ENCODE measurements around the gene NCKAP1. TPM values are rescaled to one million over a fixed set of nuclear protein-coding genes. Genes with fewer than 3 reads are reported as not detected.

Gene NCKAP1, protein sequence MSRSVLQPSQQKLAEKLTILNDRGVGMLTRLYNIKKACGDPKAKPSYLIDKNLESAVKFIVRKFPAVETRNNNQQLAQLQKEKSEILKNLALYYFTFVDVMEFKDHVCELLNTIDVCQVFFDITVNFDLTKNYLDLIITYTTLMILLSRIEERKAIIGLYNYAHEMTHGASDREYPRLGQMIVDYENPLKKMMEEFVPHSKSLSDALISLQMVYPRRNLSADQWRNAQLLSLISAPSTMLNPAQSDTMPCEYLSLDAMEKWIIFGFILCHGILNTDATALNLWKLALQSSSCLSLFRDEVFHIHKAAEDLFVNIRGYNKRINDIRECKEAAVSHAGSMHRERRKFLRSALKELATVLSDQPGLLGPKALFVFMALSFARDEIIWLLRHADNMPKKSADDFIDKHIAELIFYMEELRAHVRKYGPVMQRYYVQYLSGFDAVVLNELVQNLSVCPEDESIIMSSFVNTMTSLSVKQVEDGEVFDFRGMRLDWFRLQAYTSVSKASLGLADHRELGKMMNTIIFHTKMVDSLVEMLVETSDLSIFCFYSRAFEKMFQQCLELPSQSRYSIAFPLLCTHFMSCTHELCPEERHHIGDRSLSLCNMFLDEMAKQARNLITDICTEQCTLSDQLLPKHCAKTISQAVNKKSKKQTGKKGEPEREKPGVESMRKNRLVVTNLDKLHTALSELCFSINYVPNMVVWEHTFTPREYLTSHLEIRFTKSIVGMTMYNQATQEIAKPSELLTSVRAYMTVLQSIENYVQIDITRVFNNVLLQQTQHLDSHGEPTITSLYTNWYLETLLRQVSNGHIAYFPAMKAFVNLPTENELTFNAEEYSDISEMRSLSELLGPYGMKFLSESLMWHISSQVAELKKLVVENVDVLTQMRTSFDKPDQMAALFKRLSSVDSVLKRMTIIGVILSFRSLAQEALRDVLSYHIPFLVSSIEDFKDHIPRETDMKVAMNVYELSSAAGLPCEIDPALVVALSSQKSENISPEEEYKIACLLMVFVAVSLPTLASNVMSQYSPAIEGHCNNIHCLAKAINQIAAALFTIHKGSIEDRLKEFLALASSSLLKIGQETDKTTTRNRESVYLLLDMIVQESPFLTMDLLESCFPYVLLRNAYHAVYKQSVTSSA
- 5.4 and 5.6 TPM in 2 replicates for total RNA-seq (2013; cell fraction: nucleolus; rRNA removed)
- 0.71 and 1.5 TPM in 2 replicates for total RNA-seq (2014; rRNA removed)
- 1.1 and 1.3 TPM in 2 replicates for total RNA-seq (2014; rRNA removed; fragmentation: Illumina TruSeq; extraction: Trizol)
- total RNA-seq (2021), result 0.93 and 1.3 TPM in 2 replicates
- polyA plus RNA-seq (2011; ENCODE audit: low read depth), result 0.93 TPM
- polyA plus RNA-seq (2011; rRNA removed), result 0.09 and 0.11 TPM in 2 replicates
- 0.02 TPM in 1 of 2 replicates, not detected in the other for polyA plus RNA-seq (2011; cell fraction: cytosol; rRNA removed)
- not detected in 2 replicates for polyA plus RNA-seq (2011; cell fraction: nucleus; rRNA removed)
- 1.6 and 1.8 TPM in 2 replicates for polyA plus RNA-seq (2012)
- polyA plus RNA-seq (2014; fragmentation: Illumina TruSeq; extraction: Trizol), result 0.82 and 0.93 TPM in 2 replicates
- under 1 TPM; 0.31 to 0.37 TPM for polyA plus RNA-seq (2014; fragmentation: Nextera tagmentation; extraction: Ambion mirVana)
- polyA plus RNA-seq (2014; rRNA removed), result 0.55 and 0.61 TPM in 2 replicates
- under 1 TPM; 0.30 to 0.48 TPM for polyA plus RNA-seq (2016; fragmentation: Nextera tagmentation; extraction: Ambion mirVana)
- polyA minus RNA-seq (2011; rRNA and poly(A)+ RNA removed), result 0.07 TPM in 1 of 2 replicates, not detected in the other
- 0.40 and 4.8 TPM in 2 replicates for polyA minus RNA-seq (2011; cell fraction: cytosol; rRNA and poly(A)+ RNA removed)
- polyA minus RNA-seq (2011; cell fraction: nucleus; rRNA and poly(A)+ RNA removed), result 0.38 and 0.60 TPM in 2 replicates
- percentile 30 among the genes with signal in this experiment for Bru-seq, nascent RNA
- percentile 28 among the genes with signal in this experiment for BruChase-seq, experiment 1, labeled RNA remaining after a 6-hour chase
- percentile 31 among the genes with signal in this experiment for BruChase-seq, experiment 2, labeled RNA remaining after a 2-hour chase
- long read RNA-seq, experiment 1, result 0 reads
- long read RNA-seq, experiment 2, partial matches to known transcripts, result 1 of 1 reads
- long read RNA-seq, experiment 2, other reads (novel, unspliced or antisense), result 0 of 1 reads

- in situ Hi-C loops (cut with MboI), result no loop called here
- no peaks in the 10 kb centered on the region for H3K9me3 ChIP-seq (replicated peaks; ENCODE audit: control insufficient read depth, insufficient read depth, low read length)
- WGBS (ENCODE audit: insufficient coverage, insufficient replicate concordance, low lambda C conversion rate, missing lambda C conversion rate), result 6% methylated on average over 35 of the region's 68 CpGs
- peak within 1 kb of the TSS; percentile 54 for H3K9ac ChIP-seq (ENCODE audit: control insufficient read depth, insufficient read depth, low read length)
- SMC1A ChIA-PET (ENCODE audit: uncharacterized antibody, unreplicated experiment), result interaction anchor here (0.8 to 1.0 kb wide), 2 partner anchors 12 to 17 kb away, joined by 3 read pairs; no protein-coding TSS in a partner anchor
- BruUV-seq (replicated peaks), result no TSS peak
- peaks cover 13% of the 10 kb centered on the region; the same call in 1 of the 2 replicates for H3K4me1 ChIP-seq (ENCODE audit: control insufficient read depth, insufficient read depth, low read length)
- peak; percentile 94 for ATAC-seq
- peak within 1 kb of the TSS; percentile 96 for H3K4me2 ChIP-seq (ENCODE audit: control insufficient read depth, insufficient read depth)
- no peak for FAIRE-seq
- DNase-seq (ENCODE audit: low read depth, low spot score), result no peak
- POLR2A ChIA-PET, result no interaction called here
- H3K27me3 ChIP-seq (replicated peaks in 1 of 2; ENCODE audit: control insufficient read depth in 2 of 2, insufficient read depth in 2 of 2, low read length in 1 of 2), result peaks cover 6 to 8% of the 10 kb centered on the region in 2 experiments; a peak in 3 of 4 replicates
- intact Hi-C loops (cut with micrococcal nuclease; ENCODE audit: unreplicated experiment), result loop anchor here (5.0 kb wide), 1 partner anchor 94 kb away; no protein-coding TSS in a partner anchor
- H3K4me3 ChIP-seq, result peak within 1 kb of the TSS; percentile 83
- H4K20me1 ChIP-seq (ENCODE audit: control insufficient read depth, insufficient read depth), result no peaks in the 10 kb centered on the region
- H3K36me3 ChIP-seq (ENCODE audit: control insufficient read depth in 2 of 2, insufficient read depth in 2 of 2, low read length in 1 of 2), result no peaks in the 10 kb centered on the region
- H3K79me2 ChIP-seq (ENCODE audit: control insufficient read depth, insufficient read depth, low read length), result no peaks in the 10 kb centered on the region
- RAD21 ChIA-PET (ENCODE audit: unreplicated experiment), result no interaction called here
- CTCF ChIA-PET, result interaction anchor here (0.8 to 1.0 kb wide), 3 partner anchors 13 to 39 kb away, joined by 3 to 5 read pairs (median 5); no protein-coding TSS in a partner anchor
- no peak within 1 kb of the TSS for H3K27ac ChIP-seq (ENCODE audit: control insufficient read depth, insufficient read depth)
- peak within 1 kb of the TSS; percentile 72 for H2AFZ ChIP-seq (ENCODE audit: control insufficient read depth, low read depth, low read length)
- TF ChIP-seq IKZF1 (conservative IDR thresholded peaks at IDR 0.05), result 0 out of 2 replicates have a peak, but pooled peaks have one; percentile 19
- TF ChIP-seq YY1 (IDR thresholded peaks at IDR 0.05; ENCODE audit: low read depth, low read length), result peak; percentile 48; the same call in 1 of the 2 replicates
- peak; percentile 58 to 86; a peak in 3 of 4 replicates for TF ChIP-seq BHLHE40 (IDR thresholded peaks at IDR 0.05; ENCODE audit: borderline replicate concordance in 1 of 2, low read depth in 2 of 2, low read length in 1 of 2)
- TF ChIP-seq, protein P1, sequence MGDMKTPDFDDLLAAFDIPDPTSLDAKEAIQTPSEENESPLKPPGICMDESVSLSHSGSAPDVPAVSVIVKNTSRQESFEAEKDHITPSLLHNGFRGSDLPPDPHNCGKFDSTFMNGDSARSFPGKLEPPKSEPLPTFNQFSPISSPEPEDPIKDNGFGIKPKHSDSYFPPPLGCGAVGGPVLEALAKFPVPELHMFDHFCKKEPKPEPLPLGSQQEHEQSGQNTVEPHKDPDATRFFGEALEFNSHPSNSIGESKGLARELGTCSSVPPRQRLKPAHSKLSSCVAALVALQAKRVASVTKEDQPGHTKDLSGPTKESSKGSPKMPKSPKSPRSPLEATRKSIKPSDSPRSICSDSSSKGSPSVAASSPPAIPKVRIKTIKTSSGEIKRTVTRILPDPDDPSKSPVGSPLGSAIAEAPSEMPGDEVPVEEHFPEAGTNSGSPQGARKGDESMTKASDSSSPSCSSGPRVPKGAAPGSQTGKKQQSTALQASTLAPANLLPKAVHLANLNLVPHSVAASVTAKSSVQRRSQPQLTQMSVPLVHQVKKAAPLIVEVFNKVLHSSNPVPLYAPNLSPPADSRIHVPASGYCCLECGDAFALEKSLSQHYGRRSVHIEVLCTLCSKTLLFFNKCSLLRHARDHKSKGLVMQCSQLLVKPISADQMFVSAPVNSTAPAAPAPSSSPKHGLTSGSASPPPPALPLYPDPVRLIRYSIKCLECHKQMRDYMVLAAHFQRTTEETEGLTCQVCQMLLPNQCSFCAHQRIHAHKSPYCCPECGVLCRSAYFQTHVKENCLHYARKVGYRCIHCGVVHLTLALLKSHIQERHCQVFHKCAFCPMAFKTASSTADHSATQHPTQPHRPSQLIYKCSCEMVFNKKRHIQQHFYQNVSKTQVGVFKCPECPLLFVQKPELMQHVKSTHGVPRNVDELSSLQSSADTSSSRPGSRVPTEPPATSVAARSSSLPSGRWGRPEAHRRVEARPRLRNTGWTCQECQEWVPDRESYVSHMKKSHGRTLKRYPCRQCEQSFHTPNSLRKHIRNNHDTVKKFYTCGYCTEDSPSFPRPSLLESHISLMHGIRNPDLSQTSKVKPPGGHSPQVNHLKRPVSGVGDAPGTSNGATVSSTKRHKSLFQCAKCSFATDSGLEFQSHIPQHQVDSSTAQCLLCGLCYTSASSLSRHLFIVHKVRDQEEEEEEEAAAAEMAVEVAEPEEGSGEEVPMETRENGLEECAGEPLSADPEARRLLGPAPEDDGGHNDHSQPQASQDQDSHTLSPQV (IDR thresholded peaks at IDR 0.05), result peak; percentile 50; the same call in 1 of the 2 replicates
- 0 out of 2 replicates have a peak, but pooled peaks have one; percentile 35 for TF ChIP-seq EZH2 (IDR thresholded peaks at IDR 0.05; ENCODE audit: borderline replicate concordance, control insufficient read depth, low read depth, low read length)
- peak; percentile 71; the same call in 1 of the 2 replicates for TF ChIP-seq CBX5 (IDR thresholded peaks at IDR 0.05; ENCODE audit: low read depth)
- peak; percentile 64; the same call in 1 of the 2 replicates for TF ChIP-seq SMARCA5 (IDR thresholded peaks at IDR 0.05)
Measured at GRCh38 chr2:183038341-183039300, at the start of gene NCKAP1. Gene NCKAP1, minus strand, starts transcription at chr2:183038457. Its CDS starts 358 bp downstream, at chr2:183038099.
